CD14-positive monocyte (primary cell): Measurements from ENCODE around the gene CRISPLD2. TPM values are rescaled to one million over a fixed set of nuclear protein-coding genes. Genes with fewer than 3 reads are reported as not detected.
"Not testable (repeated sequence)": the region's sequence is repeated elsewhere in the genome, so short reads cannot be mapped to it uniquely, and the experiment has no call there.

Experiments
- DNase-seq, 3 donors: peaks; one replicate each; pipeline ENCODE4 v3.0.0-alpha.2; 2011 to 2022
- H2AFZ ChIP-seq: 2 replicates; pipeline ENCODE4 v1.6.0; 2012; ENCODE audit warnings: mild to moderate bottlenecking, low read depth, low read length, inconsistent platforms; ENCODE audit not compliant: insufficient read depth, poor library complexity, severe bottlenecking
- H3K27ac ChIP-seq, 2 donors: 1 replicate in 1 of 2; 2 replicates in 1 of 2; pipeline ENCODE4 v1.5.1; 2012 to 2013; ENCODE audit warnings: low read length in 2 of 2, control low read depth in 1 of 2, inconsistent platforms in 1 of 2, low read depth in 1 of 2, mild to moderate bottlenecking in 1 of 2
- H3K27me3 ChIP-seq, 2 donors: one replicate each; pipeline versions ENCODE4 v1.6.0 to v1.6.1; 2011 to 2013; ENCODE audit warnings: low read length in 2 of 2; ENCODE audit not compliant: control insufficient read depth in 2 of 2, insufficient read depth in 2 of 2
- H3K36me3 ChIP-seq, 2 donors: replicated peaks in 1 of 2; 1 replicate in 1 of 2; 2 replicates in 1 of 2; pipeline versions ENCODE4 v1.5.1 to v1.6.1; 2012 to 2013; ENCODE audit warnings: low read length in 2 of 2, control low read depth in 1 of 2, inconsistent platforms in 1 of 2, mild to moderate bottlenecking in 1 of 2; ENCODE audit not compliant: insufficient read depth in 2 of 2, control insufficient read depth in 1 of 2
- H3K4me1 ChIP-seq, 2 donors: 1 replicate in 1 of 2; 2 replicates in 1 of 2; pipeline versions ENCODE4 v1.5.1 to v1.6.1; 2012 to 2013; ENCODE audit warnings: low read length in 2 of 2, control low read depth in 1 of 2, inconsistent platforms in 1 of 2, mild to moderate bottlenecking in 1 of 2, moderate library complexity in 1 of 2; ENCODE audit not compliant: insufficient read depth in 2 of 2, control insufficient read depth in 1 of 2
- H3K4me2 ChIP-seq: replicated peaks from 2 replicates; pipeline ENCODE3; 2012; ENCODE audit warnings: low read length, moderate library complexity, mild to moderate bottlenecking; ENCODE audit not compliant: poor library complexity, severe bottlenecking; ENCODE audit errors: extremely low read depth
- H3K4me3 ChIP-seq, 3 experiments: fragments of 200-600 bp in 1 of 3; sonication (generic) in 1 of 3; replicated peaks in 1 of 3; 1 replicate in 2 of 3; 2 replicates in 1 of 3; pipeline ENCODE4 v1.5.1; 2011 to 2013; ENCODE audit warnings: low read length in 3 of 3, mild to moderate bottlenecking in 3 of 3, control low read depth in 2 of 3, low read depth in 2 of 3, inconsistent platforms in 1 of 3, moderate library complexity in 1 of 3
- H3K79me2 ChIP-seq: 2 replicates; pipeline ENCODE4 v1.6.0; 2012; ENCODE audit warnings: mild to moderate bottlenecking, control low read depth, inconsistent platforms, low read length, moderate library complexity; ENCODE audit not compliant: insufficient read depth
- H3K9ac ChIP-seq: 2 replicates; pipeline ENCODE4 v1.6.0; 2017; ENCODE audit warnings: low read length, mild to moderate bottlenecking; ENCODE audit not compliant: insufficient read depth, poor library complexity, severe bottlenecking
- H3K9me3 ChIP-seq, 2 donors: replicated peaks in 1 of 2; 1 replicate in 1 of 2; 2 replicates in 1 of 2; pipeline versions ENCODE4 v1.5.1 to v1.6.1; 2012 to 2013; ENCODE audit warnings: low read length in 2 of 2, control low read depth in 1 of 2; ENCODE audit not compliant: control insufficient read depth in 1 of 2, insufficient read depth in 1 of 2
- H4K20me1 ChIP-seq: 2 replicates; pipeline ENCODE4 v1.6.0; 2012; ENCODE audit warnings: mild to moderate bottlenecking, low read length, control low read depth, moderate library complexity; ENCODE audit not compliant: insufficient read depth
- H3K27ac Mint-ChIP-seq, 7 donors: one replicate each; pipeline ENCODE4 v1.8.0; 2020; ENCODE audit warnings: mild to moderate bottlenecking in 7 of 7, mixed read lengths in 7 of 7, moderate library complexity in 6 of 7, inconsistent platforms in 2 of 7
- H3K27me3 Mint-ChIP-seq, 3 donors: one replicate each; pipeline ENCODE4 v1.8.0; 2021 to 2022; ENCODE audit warnings: low read depth in 3 of 3, mild to moderate bottlenecking in 3 of 3, mixed read lengths in 3 of 3, moderate library complexity in 3 of 3, inconsistent platforms in 1 of 3
- H3K36me3 Mint-ChIP-seq, 2 donors: one replicate each; pipeline ENCODE4 v1.8.0; 2020; ENCODE audit warnings: mixed read lengths in 2 of 2, inconsistent platforms in 1 of 2, mild to moderate bottlenecking in 1 of 2
- H3K4me1 Mint-ChIP-seq: one replicate; pipeline ENCODE4 v1.8.0; 2020; ENCODE audit warnings: mild to moderate bottlenecking, mixed read lengths
- H3K4me3 Mint-ChIP-seq, 2 donors: one replicate each; pipeline ENCODE4 v1.8.0; 2020; ENCODE audit warnings: mild to moderate bottlenecking in 2 of 2, mixed read lengths in 2 of 2, moderate library complexity in 1 of 2
- H3K9me3 Mint-ChIP-seq, 7 donors: one replicate each; pipeline ENCODE4 v1.8.0; 2020 to 2022; ENCODE audit warnings: mixed read lengths in 7 of 7, mild to moderate bottlenecking in 6 of 7, moderate library complexity in 6 of 7, inconsistent platforms in 2 of 7
- CTCF ChIP-seq: fragments of 200-600 bp; IDR thresholded peaks from one replicate; pipeline ENCODE4 v1.8.0; 2022; ENCODE audit warnings: antibody characterized with exemption, mild to moderate bottlenecking
- WGBS: methylation state at CpG from one replicate; pipeline ENCODE4 v1.1.5; 2013; ENCODE audit warnings: missing lambda C conversion rate; ENCODE audit not compliant: insufficient coverage; 5-methylcytosine and 5-hydroxymethylcytosine counted together
- intact Hi-C, 2 donors: fragments of 100-400 bp; cut with micrococcal nuclease; formaldehyde crosslinking; loops; one replicate each; pipeline versions ENCODE4 v1.15.0 to v1.15.1; 2023
- polyA plus RNA-seq, 3 donors: library from polyadenylated mRNA; depleted of rRNA in 1 of 3; unstranded in 2 of 3; stranded (reverse) in 1 of 3; fragments of 300-500 nt in 2 of 3; fragments of >200 nt in 1 of 3; fragmentation: Illumina TruSeq in 2 of 3; gene quantifications; 1 replicate in 2 of 3; 2 replicates in 1 of 3; pipeline ENCODE4 v1.2.3, GENCODE V29; 2012 to 2021

CRISPLD2 gene
- polyA plus RNA-seq, 3 donors, result 40.7 to 90.4 (median 69.0) TPM

GRCh38 chr16:84937196-84938005, 117.6 kb downstream of the CRISPLD2 start:
- TF ChIP-seq CTCF, result no peak
- Mint-ChIP-seq H3K4me3 (no peak overlapping the region), H3K27me3 (peaks cover 12 to 26% (median 20%) of the 10 kb centered on the region in 3 donors), H3K4me1 (peaks cover 9% of the 10 kb centered on the region), H3K9me3 (no peaks in the 10 kb centered on the region), H3K36me3 (no peaks in the 10 kb centered on the region), H3K27ac (no peak overlapping the region)
- intact Hi-C loops, result no loop called here
- Histone ChIP-seq H3K4me3 (no peak overlapping the region), H3K27me3 (peaks cover 0 to 7% of the 10 kb centered on the region in 2 donors), H3K4me2 (no peak overlapping the region), H3K9me3 (no peaks in the 10 kb centered on the region), H4K20me1 (no peaks in the 10 kb centered on the region), H3K27ac (no peak overlapping the region), H3K36me3 (no peaks in the 10 kb centered on the region), H3K9ac (no peak overlapping the region), H3K79me2 (no peaks in the 10 kb centered on the region), H3K4me1 (peaks cover 0 to 4% of the 10 kb centered on the region in 2 donors), H2AFZ (no peak overlapping the region)
- WGBS, result 60% methylated on average over 4 of the region's 9 CpGs
- DNase-seq, result no peak

- H3K4me3 Mint-ChIP-seq, H3K4me1 Mint-ChIP-seq, H3K9me3 Mint-ChIP-seq, H3K4me1 ChIP-seq, DNase-seq, H3K36me3 ChIP-seq, H3K27ac Mint-ChIP-seq, H3K9me3 ChIP-seq, H3K4me2 ChIP-seq, H3K9ac ChIP-seq, H3K4me3 ChIP-seq, intact Hi-C loops, H3K27ac ChIP-seq, H3K36me3 Mint-ChIP-seq, H3K79me2 ChIP-seq, H2AFZ ChIP-seq, H3K27me3 ChIP-seq, H4K20me1 ChIP-seq: not testable (repeated sequence)
- peaks cover 12 to 24% (median 22%) of the 10 kb centered on the region in 3 donors for H3K27me3 Mint-ChIP-seq
- 93% methylated on average over 3 of the region's 6 CpGs for WGBS
These were observed 118.8 kb downstream of the CRISPLD2 start for GRCh38 chr16:84938616-84939015.
